Effector memory CD8-positive, alpha-beta T cell (primary cell): ENCODE data around the gene C11orf54.

Experiments used
- ATAC-seq: fragments of 150-1000 bp; cut with Tn5 transposase; replicated peaks from 2 replicates; pipeline ENCODE4 v1.10.0; 2021; ENCODE audit warnings: mild to moderate bottlenecking, moderate library complexity
- DNase-seq, 3 experiments: peaks; one replicate each; pipeline ENCODE4 v3.0.0; 2021
- H3K27ac Mint-ChIP-seq, 2 donors: one replicate each; pipeline ENCODE4 v1.8.0; 2022; ENCODE audit warnings: mild to moderate bottlenecking in 2 of 2, mixed read lengths in 2 of 2, moderate library complexity in 2 of 2
- H3K27me3 Mint-ChIP-seq, 2 donors: one replicate each; pipeline ENCODE4 v1.8.0; 2022; ENCODE audit warnings: mixed read lengths in 2 of 2
- H3K36me3 Mint-ChIP-seq: one replicate; pipeline ENCODE4 v1.8.0; 2022; ENCODE audit warnings: mild to moderate bottlenecking, moderate library complexity, mixed read lengths; ENCODE audit not compliant: insufficient read depth
- H3K4me1 Mint-ChIP-seq, 2 donors: one replicate each; pipeline ENCODE4 v1.8.0; 2022; ENCODE audit warnings: low read depth in 2 of 2, mixed read lengths in 2 of 2
- H3K4me3 Mint-ChIP-seq, 2 donors: one replicate each; pipeline ENCODE4 v1.8.0; 2022; ENCODE audit warnings: mild to moderate bottlenecking in 2 of 2, mixed read lengths in 2 of 2, moderate library complexity in 2 of 2
- H3K9me3 Mint-ChIP-seq, 2 donors: one replicate each; pipeline ENCODE4 v1.8.0; 2022; ENCODE audit warnings: mixed read lengths in 2 of 2
- total RNA-seq, 9 experiments: gene quantifications; one replicate each; lab custom pipeline; 2026; lab: John Stamatoyannopoulos, UW

Gene C11orf54
- total RNA-seq = 4.7 to 22.6 (median 13.2) reads per million in 9 experiments

DNA sequence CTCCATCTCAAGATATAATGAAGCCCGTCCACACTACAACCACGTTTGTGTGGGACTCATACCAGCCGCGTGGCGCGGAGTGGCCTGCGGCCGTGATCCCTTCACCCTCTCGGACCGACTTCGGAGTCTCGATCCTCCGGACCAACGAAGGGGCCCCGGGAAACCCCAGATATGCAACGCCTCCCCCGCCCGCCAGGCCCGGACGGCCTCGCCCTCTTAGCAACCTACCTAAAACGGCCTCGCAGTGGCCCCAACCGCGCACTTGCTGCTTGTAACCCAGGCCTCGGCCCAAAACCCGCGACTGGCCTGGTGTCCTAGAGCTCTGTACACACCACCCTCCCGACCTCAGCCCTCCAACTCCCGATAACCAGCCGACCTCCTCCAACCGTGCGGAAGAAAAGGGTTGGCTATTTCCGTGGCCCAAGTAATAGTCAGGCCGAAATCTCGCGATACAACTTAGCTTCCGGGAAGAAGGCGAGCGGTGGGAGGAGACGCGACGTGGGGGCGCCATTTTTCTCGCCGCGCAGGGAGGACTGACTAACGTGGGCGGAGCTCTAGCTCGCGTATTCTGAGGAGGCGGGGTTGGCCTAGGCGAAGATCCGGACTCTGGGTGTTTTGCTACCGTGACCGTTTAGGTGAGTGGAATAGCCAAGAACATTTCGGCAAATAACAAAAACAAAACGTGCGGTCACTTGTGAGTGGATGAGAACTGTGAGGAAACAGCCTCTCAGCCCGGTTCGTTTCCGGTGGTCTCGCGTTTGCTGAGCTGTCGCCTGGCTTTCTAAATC lies at the start of gene C11orf54, which contains the start of gene TAF1D:
TSS of gene C11orf54 (plus strand) at position 579 of the 788 bp plus-strand sequence. CDS start 5,722 bp downstream, outside the sequence.
TSS of gene TAF1D (minus strand) at position 402 of the 788 bp plus-strand sequence. CDS start 2,191 bp downstream, outside the sequence.
- Mint-ChIP-seq H3K27me3 (no peaks in the 10 kb centered on the region), H3K9me3 (no peaks in the 10 kb centered on the region), H3K27ac (peak within 1 kb of the TSS; percentile 98 to 100), H3K4me1 (peaks cover 43 to 53% of the 10 kb centered on the region in 2 donors), H3K4me3 (peak within 1 kb of the TSS; percentile 96 to 98), H3K36me3 (peaks cover 64% of the 10 kb centered on the region)
- ATAC-seq (peak; percentile 85), DNase-seq (peak; percentile 96 to 98 (median 97))

DNA sequence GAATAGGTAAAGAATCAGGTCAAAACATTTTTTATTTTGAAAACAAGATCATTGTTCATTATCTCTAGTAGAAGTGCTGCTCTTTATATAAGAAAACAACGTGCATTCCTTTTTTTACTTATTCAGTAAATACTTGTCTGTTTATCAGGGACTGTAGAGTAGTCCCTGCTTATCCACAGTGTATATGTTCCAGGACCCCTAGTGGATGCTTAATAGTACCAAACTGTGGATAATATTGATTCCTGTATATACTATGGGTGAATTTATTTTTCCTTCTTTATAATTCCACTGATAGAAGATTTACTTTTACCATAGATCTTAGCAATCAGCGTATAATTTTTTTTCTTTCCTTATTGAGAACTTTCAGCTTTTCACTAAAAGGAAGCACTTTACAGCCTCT lies 47.4 kb upstream of the C11orf54 start:
- Mint-ChIP-seq H3K27ac (no peak overlapping the region), H3K4me3 (no peak overlapping the region), H3K4me1 (peaks cover 0 to 7% of the 10 kb centered on the region in 2 donors), H3K36me3 (peaks cover 53% of the 10 kb centered on the region), H3K9me3 (no peaks in the 10 kb centered on the region), H3K27me3 (no peaks in the 10 kb centered on the region)
- DNase-seq (no peak), ATAC-seq (no peak)

DNA sequence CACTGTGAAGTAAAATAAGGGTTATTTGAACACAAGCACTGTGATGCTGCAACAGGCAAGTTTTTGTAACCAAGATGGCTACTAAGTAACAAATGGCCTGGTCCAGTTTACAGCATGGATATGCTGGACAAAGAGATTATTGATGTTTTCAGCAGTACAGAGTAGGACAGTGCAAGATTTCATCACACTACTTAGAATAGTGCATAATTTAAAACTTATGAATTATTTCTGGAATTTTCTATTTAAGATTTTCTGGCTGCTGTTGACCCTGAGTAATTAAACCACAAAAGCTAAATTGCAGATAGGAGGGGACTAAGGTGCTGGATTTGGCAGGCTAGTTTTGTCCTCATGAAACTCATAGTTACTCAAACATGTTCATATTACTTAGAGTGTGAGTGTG lies 46.9 kb upstream of the C11orf54 start:
- H3K9me3 Mint-ChIP-seq = no peaks in the 10 kb centered on the region
- no peak overlapping the region for H3K4me3 Mint-ChIP-seq
- H3K36me3 Mint-ChIP-seq = peaks cover 50% of the 10 kb centered on the region
- no peak for ATAC-seq
- H3K27me3 Mint-ChIP-seq = no peaks in the 10 kb centered on the region
- no peak overlapping the region for H3K27ac Mint-ChIP-seq
- DNase-seq = no peak
- H3K4me1 Mint-ChIP-seq = peaks cover 3% of the 10 kb centered on the region in 2 donors

DNA sequence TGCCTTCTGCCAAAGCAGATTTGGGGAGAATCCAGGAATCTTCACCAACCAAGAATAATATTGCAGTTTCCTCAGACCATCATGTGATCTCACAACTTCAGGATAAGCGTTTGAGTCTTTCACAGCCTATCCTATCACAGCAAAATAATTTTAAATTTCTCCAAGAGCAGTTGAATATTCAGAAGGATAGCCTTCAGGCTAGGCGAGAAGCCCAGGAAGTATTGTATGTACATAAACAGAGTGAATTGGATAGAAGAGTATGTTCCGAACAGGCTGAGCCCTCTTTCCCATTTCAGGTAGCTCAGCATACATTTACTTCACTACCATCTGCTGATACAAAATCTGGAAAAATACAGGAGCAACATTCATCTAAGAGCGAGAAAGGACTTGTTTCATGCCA lies 43.9 kb upstream of the C11orf54 start:
- Mint-ChIP-seq H3K36me3 (peaks cover 38% of the 10 kb centered on the region), H3K4me3 (no peak overlapping the region), H3K9me3 (no peaks in the 10 kb centered on the region), H3K27me3 (no peaks in the 10 kb centered on the region), H3K4me1 (peaks cover 0 to 3% of the 10 kb centered on the region in 2 donors), H3K27ac (no peak overlapping the region)
- ATAC-seq (no peak), DNase-seq (no peak)

DNA sequence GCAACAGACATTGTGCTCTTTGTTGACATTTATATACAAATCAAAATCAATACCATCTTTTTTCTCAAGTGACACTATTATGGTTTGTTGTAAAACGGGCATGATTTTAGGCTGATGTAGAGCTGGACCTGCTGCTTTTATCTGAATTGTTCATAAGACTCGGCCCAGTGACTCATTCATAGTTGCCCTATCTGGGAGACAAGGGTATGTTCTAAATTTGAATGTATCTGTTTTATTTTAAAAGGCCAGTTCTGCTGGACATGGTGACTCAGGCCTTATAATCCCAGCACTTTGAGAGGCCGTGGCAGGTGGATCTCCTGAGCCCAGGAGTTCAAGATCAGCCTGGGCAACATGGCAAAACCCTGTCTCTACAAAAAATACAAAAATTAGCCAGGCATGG lies 40.6 kb upstream of the C11orf54 start:
- H3K36me3 Mint-ChIP-seq = peaks cover 39% of the 10 kb centered on the region
- DNase-seq (no peak), ATAC-seq (no peak)
- no peaks in the 10 kb centered on the region for H3K27me3 Mint-ChIP-seq
- no peak overlapping the region for H3K27ac Mint-ChIP-seq
- no peaks in the 10 kb centered on the region for H3K9me3 Mint-ChIP-seq
- H3K4me3 Mint-ChIP-seq = no peak overlapping the region
- H3K4me1 Mint-ChIP-seq = peaks cover 0 to 3% of the 10 kb centered on the region in 2 donors

DNA sequence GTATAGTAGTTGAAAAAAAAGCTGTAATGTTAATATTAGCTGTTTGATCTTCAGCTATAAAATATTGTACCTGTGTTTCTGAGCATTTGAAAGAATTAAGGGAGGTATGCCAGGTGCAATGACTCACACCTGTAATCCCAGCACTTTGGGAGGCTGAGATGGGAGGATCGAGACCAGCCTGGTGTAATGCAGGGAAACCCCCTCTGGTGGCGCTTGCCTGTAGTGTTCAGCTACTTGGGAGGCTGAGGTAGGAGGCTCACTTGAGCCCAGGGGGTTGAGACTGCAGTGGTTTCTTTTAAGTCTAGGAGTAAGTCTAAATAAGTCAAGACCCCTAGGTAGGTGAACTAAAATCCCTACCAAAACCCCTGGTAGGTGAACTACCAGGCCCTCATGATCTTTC lies 37.2 kb upstream of the C11orf54 start:
- H3K4me1 Mint-ChIP-seq = peaks cover 0 to 3% of the 10 kb centered on the region in 2 donors
- no peaks in the 10 kb centered on the region for H3K27me3 Mint-ChIP-seq
- DNase-seq = no peak
- no peak overlapping the region for H3K4me3 Mint-ChIP-seq
- peak overlapping the region in 1 of 2 donors; percentile 22 for H3K27ac Mint-ChIP-seq
- peaks cover 2% of the 10 kb centered on the region in 2 donors for H3K9me3 Mint-ChIP-seq
- no peak for ATAC-seq
- H3K36me3 Mint-ChIP-seq = peaks cover 34% of the 10 kb centered on the region

DNA sequence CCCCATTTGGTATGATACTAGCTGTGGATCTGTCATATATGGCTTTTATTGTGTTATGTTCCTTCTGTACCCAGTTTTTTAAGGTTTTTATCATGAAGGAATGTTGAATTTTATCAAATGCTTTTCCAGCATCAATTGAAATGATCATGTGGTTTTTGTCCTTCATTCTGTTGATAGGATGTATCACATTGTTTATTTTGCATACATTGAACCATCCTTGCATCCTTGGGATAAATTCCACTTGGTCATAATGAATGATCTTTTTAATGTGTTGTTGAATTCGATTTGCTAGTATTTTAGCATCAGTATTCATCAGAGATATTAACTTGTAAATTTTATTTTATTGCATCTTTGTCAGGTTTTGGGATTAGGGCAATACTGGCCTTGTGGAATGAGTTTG lies 31.2 kb upstream of the C11orf54 start:
- Mint-ChIP-seq H3K27ac (no peak overlapping the region), H3K36me3 (peaks cover 22% of the 10 kb centered on the region), H3K27me3 (no peaks in the 10 kb centered on the region), H3K4me3 (no peak overlapping the region), H3K4me1 (peaks cover 0 to 2% of the 10 kb centered on the region in 2 donors), H3K9me3 (peaks cover 5 to 20% of the 10 kb centered on the region in 2 donors)
- no peak for ATAC-seq
- no peak for DNase-seq

DNA sequence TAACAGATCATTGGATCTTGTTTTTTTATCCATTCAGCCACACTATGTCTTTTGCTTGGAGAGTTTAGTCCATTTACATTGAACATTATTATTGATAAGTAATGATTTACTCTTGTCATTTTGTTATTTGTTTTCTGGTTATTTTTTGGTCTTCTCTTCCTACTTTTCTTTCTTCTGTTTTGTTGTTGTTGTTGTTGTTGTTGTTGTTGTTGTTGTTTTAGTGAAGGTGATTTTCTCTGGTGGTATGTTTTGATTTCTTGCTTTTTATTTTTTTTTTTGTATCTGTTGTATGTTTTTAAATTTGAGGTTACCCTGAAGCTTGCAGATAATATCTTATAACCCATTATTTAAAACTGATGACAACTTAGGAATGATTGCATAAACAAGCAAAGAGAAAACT lies 28.8 kb upstream of the C11orf54 start:
- Mint-ChIP-seq H3K4me3 (no peak overlapping the region), H3K36me3 (peaks cover 15% of the 10 kb centered on the region), H3K27ac (peak overlapping the region in 1 of 2 donors; percentile 33), H3K4me1 (peaks cover 3 to 7% of the 10 kb centered on the region in 2 donors), H3K9me3 (peaks cover 5 to 20% of the 10 kb centered on the region in 2 donors), H3K27me3 (no peaks in the 10 kb centered on the region)
- ATAC-seq = no peak
- no peak for DNase-seq

DNA sequence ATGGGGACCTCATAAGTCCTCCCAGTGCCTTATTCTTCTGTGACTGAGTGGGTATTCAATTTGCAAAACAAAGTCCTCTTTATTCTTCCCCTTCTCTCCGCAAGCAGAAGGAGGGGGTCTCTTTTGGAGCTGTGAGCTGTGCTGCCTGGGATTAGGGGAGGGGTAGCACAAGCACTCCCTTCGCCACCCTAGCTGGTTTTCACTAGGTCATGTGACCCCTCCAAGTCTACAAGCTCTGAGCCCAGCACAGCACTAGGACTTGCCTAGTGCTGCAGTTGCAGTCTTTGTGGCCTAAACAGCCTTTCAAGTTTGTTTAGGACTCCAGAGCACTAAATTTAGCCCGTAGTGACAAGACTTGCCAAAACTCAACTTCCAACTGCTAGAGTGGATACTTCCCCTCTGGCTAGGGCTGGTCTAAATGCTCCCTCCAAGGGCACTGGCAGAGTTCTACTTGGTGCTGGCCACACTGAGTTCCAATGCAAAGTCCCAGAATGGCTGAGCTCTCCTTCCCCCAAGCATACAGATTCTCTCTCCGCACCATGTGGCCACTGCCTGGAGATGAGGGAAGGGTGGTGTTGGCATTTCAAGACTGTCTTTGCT lies 25.6 kb upstream of the C11orf54 start:
- H3K4me1 Mint-ChIP-seq = peaks cover 10 to 18% of the 10 kb centered on the region in 2 donors
- no peak for ATAC-seq
- peaks cover 0 to 4% of the 10 kb centered on the region in 2 donors for H3K9me3 Mint-ChIP-seq
- peaks cover 14% of the 10 kb centered on the region for H3K36me3 Mint-ChIP-seq
- no peaks in the 10 kb centered on the region for H3K27me3 Mint-ChIP-seq
- DNase-seq = no peak
- H3K4me3 Mint-ChIP-seq = no peak overlapping the region
- H3K27ac Mint-ChIP-seq = peak overlapping the region; percentile 2 to 26

DNA sequence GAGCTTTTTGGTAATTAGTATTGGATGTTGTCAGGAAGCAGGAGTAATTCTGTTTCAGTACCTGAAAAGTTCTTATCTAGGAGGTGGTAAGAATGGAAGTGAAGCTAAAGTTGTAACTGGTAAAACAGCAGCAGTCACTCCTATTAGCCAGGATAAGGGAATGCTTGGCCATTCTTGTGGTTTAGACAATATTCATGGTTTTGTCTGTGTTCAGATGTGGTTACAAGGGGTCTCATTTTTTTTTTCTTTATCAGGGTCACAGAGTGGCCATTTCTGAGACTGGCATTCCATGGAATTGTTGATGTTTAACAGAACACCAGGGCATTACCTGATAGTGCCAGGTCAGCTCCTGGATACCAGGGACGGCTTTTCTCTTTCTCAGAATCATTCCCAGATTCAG lies 24.0 kb upstream of the C11orf54 start:
- ATAC-seq = no peak
- H3K27me3 Mint-ChIP-seq = no peaks in the 10 kb centered on the region
- no peak for DNase-seq
- H3K27ac Mint-ChIP-seq = peak overlapping the region; percentile 86 to 88
- H3K9me3 Mint-ChIP-seq = no peaks in the 10 kb centered on the region
- H3K36me3 Mint-ChIP-seq = peaks cover 14% of the 10 kb centered on the region
- peaks cover 9 to 18% of the 10 kb centered on the region in 2 donors for H3K4me1 Mint-ChIP-seq
- peak overlapping the region; percentile 26 to 71 for H3K4me3 Mint-ChIP-seq

DNA sequence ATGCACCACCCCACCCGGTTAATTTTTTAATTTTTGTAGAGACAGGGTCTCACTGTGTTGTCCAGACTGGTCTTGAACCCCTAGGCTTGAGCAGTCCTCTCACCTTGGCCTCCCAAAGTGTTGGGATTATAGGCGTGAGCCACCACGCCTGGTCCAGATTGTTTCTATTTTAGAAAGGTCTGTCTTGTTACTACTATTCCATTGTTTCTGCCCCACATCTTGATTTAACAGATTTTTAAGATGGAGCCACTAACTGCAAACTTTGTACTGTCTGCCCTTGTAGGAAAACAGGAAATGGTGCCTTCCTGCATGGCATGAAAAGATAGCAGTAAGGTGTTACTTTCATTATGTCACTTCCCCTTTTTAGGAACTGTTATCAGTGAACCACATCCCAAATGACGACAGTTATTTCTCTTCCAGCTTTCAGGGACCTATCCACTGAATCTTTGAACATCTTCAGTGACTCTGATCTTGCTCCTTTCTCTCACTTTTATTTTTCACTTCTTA lies 23.4 kb upstream of the C11orf54 start:
- Mint-ChIP-seq H3K9me3 (no peaks in the 10 kb centered on the region), H3K4me3 (peak overlapping the region; percentile 26 to 71), H3K27ac (peak overlapping the region; percentile 86 to 88), H3K27me3 (no peaks in the 10 kb centered on the region), H3K4me1 (peaks cover 8 to 18% of the 10 kb centered on the region in 2 donors), H3K36me3 (peaks cover 13% of the 10 kb centered on the region)
- ATAC-seq = peak; percentile 59
- no peak for DNase-seq

DNA sequence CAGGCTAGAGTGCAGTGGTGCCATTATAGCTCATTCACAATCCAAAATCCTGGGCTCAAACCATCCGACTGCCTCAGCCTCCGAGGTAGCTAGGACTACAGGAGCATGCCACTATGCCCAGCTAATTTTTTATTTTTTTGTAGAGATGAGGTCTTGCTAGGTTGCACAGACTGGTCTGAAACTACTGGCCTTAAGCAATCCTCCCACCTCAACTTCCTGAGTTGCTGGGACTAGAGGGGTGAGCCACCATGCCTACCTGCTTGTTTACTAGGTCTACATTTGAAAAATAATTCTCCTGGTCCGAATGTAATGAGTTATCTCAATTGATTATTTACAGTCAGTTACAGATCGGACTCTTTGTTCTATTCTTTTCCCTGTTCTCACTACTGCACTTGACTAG lies 22.2 kb upstream of the C11orf54 start:
- DNase-seq = no peak
- Mint-ChIP-seq H3K4me3 (peak overlapping the region in 1 of 2 donors; percentile 8), H3K36me3 (peaks cover 13% of the 10 kb centered on the region), H3K27me3 (no peaks in the 10 kb centered on the region), H3K27ac (peak overlapping the region; percentile 32 to 49), H3K4me1 (peaks cover 8 to 18% of the 10 kb centered on the region in 2 donors), H3K9me3 (no peaks in the 10 kb centered on the region)
- ATAC-seq = no peak

DNA sequence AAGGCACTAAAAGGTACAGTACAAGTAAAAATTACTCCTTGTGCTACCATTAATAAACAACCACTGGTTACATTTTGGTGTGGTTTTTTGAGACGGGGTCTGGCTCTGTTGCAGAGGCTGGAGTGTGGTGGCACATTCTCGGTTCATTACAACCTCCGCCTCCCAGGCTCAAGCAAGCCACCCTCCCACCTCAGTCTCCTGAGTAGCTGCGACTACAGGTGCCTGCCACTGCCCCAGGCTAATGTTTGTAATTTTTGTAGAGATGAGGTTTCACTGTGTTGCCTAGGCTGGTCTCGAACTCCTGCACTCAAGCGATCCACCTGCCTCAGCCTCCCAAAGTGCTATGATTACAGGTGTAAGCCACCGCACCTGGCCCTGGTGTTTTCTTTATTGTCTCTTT lies 20.9 kb upstream of the C11orf54 start:
- ATAC-seq (no peak), DNase-seq (no peak)
- H3K4me1 Mint-ChIP-seq = peaks cover 8 to 18% of the 10 kb centered on the region in 2 donors
- H3K9me3 Mint-ChIP-seq = no peaks in the 10 kb centered on the region
- H3K4me3 Mint-ChIP-seq = no peak overlapping the region
- H3K36me3 Mint-ChIP-seq = peaks cover 15% of the 10 kb centered on the region
- no peak overlapping the region for H3K27ac Mint-ChIP-seq
- no peaks in the 10 kb centered on the region for H3K27me3 Mint-ChIP-seq
